Esophagus muscularis mucosa (tissue), 4 donors: ENCODE data around the gene LOXL1.

Experiments used
- EP300 ChIP-seq: sonication (generic); formaldehyde crosslinking; IDR thresholded peaks from one replicate; pipeline ENCODE4 v1.6.1; 2017; ENCODE audit warnings: antibody characterized with exemption
- POLR2A ChIP-seq: fragments of 450-650 bp; IDR thresholded peaks from one replicate; pipeline ENCODE4 v1.6.1; 2017; ENCODE audit warnings: antibody characterized with exemption, moderate library complexity, mild to moderate bottlenecking, low read depth
- POLR2AphosphoS5 ChIP-seq, 2 donors: sonication (generic); formaldehyde crosslinking; IDR thresholded peaks; one replicate each; pipeline ENCODE4 v1.6.1; 2017; ENCODE audit warnings: antibody characterized with exemption in 2 of 2
- TF ChIP-seq, protein P1 (sequence below), 3 experiments: fragments of 200-600 bp in 2 of 3; fragments of 450-650 bp in 1 of 3; sonication (generic) in 2 of 3; IDR thresholded peaks; one replicate each; pipeline ENCODE4 v1.5.1; 2017 to 2019; ENCODE audit warnings: antibody characterized with exemption in 3 of 3, mild to moderate bottlenecking in 2 of 3, moderate library complexity in 1 of 3

DNA sequence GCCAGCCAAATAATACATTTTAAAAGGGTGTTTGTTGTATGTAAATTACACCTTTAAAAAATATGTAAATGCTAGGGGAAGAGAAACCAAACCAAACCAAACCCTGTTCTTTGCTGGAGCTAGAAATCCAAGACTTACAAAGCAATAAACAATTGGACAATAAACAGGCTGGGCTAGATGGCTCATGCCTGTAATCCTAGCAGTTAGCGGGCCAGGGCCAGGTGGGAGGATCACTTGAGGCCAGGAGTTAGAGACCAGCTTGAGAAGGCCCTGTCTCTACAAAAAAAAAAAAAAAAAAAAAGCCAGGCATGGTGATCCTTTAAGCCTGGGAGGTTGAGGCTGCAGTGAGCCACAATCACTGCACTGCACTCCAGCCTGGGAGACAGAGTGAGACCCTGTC lies 53.4 kb downstream of the LOXL1 start:
- no peak for TF ChIP-seq EP300
- TF ChIP-seq POLR2A, result no peak
- TF ChIP-seq, protein P1, sequence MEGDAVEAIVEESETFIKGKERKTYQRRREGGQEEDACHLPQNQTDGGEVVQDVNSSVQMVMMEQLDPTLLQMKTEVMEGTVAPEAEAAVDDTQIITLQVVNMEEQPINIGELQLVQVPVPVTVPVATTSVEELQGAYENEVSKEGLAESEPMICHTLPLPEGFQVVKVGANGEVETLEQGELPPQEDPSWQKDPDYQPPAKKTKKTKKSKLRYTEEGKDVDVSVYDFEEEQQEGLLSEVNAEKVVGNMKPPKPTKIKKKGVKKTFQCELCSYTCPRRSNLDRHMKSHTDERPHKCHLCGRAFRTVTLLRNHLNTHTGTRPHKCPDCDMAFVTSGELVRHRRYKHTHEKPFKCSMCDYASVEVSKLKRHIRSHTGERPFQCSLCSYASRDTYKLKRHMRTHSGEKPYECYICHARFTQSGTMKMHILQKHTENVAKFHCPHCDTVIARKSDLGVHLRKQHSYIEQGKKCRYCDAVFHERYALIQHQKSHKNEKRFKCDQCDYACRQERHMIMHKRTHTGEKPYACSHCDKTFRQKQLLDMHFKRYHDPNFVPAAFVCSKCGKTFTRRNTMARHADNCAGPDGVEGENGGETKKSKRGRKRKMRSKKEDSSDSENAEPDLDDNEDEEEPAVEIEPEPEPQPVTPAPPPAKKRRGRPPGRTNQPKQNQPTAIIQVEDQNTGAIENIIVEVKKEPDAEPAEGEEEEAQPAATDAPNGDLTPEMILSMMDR (IDR thresholded peaks at IDR 0.05), result no peak
- no peak for TF ChIP-seq POLR2AphosphoS5 (IDR thresholded peaks at IDR 0.05)
